Parathyroid adenoma (tissue), 2 donors: Measurements from ENCODE around the gene WDPCP.
"Not testable (repeated sequence)": the region's sequence is repeated elsewhere in the genome, so short reads cannot be mapped to it uniquely, and the experiment has no call there.

ENCODE experiments used
- H2AFZ ChIP-seq: fragments of 300-600 bp; sonication (generic); one replicate; pipeline ENCODE4 v1.7.0; 2017; ENCODE audit warnings: antibody characterized with exemption, mild to moderate bottlenecking
- H3K27ac ChIP-seq: fragments of 300-600 bp; sonication (generic); one replicate; pipeline ENCODE4 v1.7.0; 2017
- H3K27me3 ChIP-seq: fragments of 300-600 bp; sonication (generic); one replicate; pipeline ENCODE4 v1.7.0; 2017; ENCODE audit warnings: low read length; ENCODE audit not compliant: control insufficient read depth, insufficient read depth
- H3K36me3 ChIP-seq: fragments of 300-600 bp; sonication (generic); one replicate; pipeline ENCODE4 v1.7.0; 2017; ENCODE audit warnings: low read length; ENCODE audit not compliant: control insufficient read depth, insufficient read depth
- H3K4me1 ChIP-seq: fragments of 300-600 bp; sonication (generic); one replicate; pipeline ENCODE4 v1.7.0; 2017; ENCODE audit warnings: control low read depth
- H3K4me2 ChIP-seq: fragments of 300-600 bp; sonication (generic); one replicate; pipeline ENCODE4 v1.7.0; 2017; ENCODE audit warnings: low read length
- H3K4me3 ChIP-seq: fragments of 300-600 bp; sonication (generic); one replicate; pipeline ENCODE4 v1.7.0; 2017; ENCODE audit warnings: low read depth, low read length
- H3K79me2 ChIP-seq: fragments of 300-600 bp; sonication (generic); one replicate; pipeline ENCODE4 v1.7.0; 2017; ENCODE audit warnings: control low read depth
- H3K9ac ChIP-seq: fragments of 300-600 bp; sonication (generic); one replicate; pipeline ENCODE4 v1.7.0; 2017; ENCODE audit warnings: mild to moderate bottlenecking
- H3K9me3 ChIP-seq: fragments of 300-600 bp; sonication (generic); one replicate; pipeline ENCODE4 v1.7.0; 2017; ENCODE audit warnings: low read length; ENCODE audit not compliant: control insufficient read depth
- TF ChIP-seq, protein P1 (sequence below): fragments of 300-600 bp; sonication (generic); IDR thresholded peaks from one replicate; pipeline ENCODE4 v1.7.0; 2017; ENCODE audit warnings: antibody characterized with exemption, mild to moderate bottlenecking
- donor health status: primary hyperparathyroidism.

The WDPCP gene

GRCh38 chr2:63334910-63335309 lies 253.4 kb downstream of the WDPCP start:
- Histone ChIP-seq H3K4me2 (no peak overlapping the region), H3K9me3 (no peaks in the 10 kb centered on the region), H3K79me2 (no peaks in the 10 kb centered on the region), H3K4me3 (no peak overlapping the region), H3K4me1 (no peaks in the 10 kb centered on the region), H3K27ac (no peak overlapping the region), H3K9ac (no peak overlapping the region), H2AFZ (no peak overlapping the region), H3K36me3 (no peaks in the 10 kb centered on the region), H3K27me3 (no peaks in the 10 kb centered on the region)
- TF ChIP-seq, protein P1, sequence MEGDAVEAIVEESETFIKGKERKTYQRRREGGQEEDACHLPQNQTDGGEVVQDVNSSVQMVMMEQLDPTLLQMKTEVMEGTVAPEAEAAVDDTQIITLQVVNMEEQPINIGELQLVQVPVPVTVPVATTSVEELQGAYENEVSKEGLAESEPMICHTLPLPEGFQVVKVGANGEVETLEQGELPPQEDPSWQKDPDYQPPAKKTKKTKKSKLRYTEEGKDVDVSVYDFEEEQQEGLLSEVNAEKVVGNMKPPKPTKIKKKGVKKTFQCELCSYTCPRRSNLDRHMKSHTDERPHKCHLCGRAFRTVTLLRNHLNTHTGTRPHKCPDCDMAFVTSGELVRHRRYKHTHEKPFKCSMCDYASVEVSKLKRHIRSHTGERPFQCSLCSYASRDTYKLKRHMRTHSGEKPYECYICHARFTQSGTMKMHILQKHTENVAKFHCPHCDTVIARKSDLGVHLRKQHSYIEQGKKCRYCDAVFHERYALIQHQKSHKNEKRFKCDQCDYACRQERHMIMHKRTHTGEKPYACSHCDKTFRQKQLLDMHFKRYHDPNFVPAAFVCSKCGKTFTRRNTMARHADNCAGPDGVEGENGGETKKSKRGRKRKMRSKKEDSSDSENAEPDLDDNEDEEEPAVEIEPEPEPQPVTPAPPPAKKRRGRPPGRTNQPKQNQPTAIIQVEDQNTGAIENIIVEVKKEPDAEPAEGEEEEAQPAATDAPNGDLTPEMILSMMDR: no peak

DNA sequence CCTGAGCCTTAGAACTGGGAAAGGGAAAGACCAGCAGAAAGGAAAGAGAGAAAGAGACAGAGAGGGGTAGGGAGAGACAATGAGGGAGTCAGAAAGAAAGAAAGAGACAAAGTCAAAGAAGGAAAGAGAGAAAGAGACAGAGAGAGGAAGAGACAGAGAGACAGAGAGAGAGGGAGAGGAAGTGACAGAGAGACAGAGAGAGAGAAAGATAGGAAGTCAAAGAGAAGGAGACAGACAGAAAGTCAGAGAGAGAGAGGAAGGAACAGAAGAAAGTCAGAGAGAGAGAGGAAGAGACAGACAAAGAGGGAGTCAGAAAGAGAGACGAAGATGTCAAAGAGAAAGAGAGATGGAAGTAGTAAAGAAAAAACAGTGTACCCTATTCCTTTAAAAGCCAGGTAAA lies 261.8 kb downstream of the WDPCP start:
- H3K4me3 ChIP-seq: no peak overlapping the region

DNA sequence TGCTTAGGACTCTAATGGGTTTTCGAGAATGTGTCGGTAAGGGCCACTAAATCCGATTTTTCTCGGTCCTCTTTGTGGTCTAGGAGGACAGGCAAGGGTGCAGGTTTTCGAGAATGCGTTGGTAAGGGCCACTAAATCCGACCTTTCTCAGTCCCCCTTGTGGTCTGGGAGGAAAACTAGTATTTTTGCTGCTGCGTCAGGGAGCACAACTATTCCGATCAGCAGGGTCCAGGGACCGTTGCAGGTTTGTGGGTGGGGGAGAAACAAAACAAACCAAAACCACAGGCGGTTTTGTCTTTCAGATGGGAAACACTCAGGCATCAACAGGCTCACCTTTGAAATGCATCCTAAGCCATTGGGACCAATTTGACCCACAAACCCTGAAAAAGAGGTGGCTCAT lies 264.6 kb downstream of the WDPCP start:
- H3K27me3 ChIP-seq, H3K9ac ChIP-seq, H3K4me3 ChIP-seq, H3K79me2 ChIP-seq, H3K9me3 ChIP-seq, H3K4me2 ChIP-seq, H2AFZ ChIP-seq, H3K27ac ChIP-seq, H3K4me1 ChIP-seq, H3K36me3 ChIP-seq: not testable (repeated sequence)

More for the DNA sequence above, 261.8 kb downstream of the WDPCP start:
- no peak overlapping the region for H2AFZ ChIP-seq
- no peaks in the 10 kb centered on the region for H3K9me3 ChIP-seq
- H3K27me3 ChIP-seq: no peaks in the 10 kb centered on the region
- TF ChIP-seq, protein P1: no peak
- no peaks in the 10 kb centered on the region for H3K79me2 ChIP-seq
- H3K4me1 ChIP-seq: no peaks in the 10 kb centered on the region
- H3K27ac ChIP-seq: no peak overlapping the region
- H3K36me3 ChIP-seq: no peaks in the 10 kb centered on the region
- no peak overlapping the region for H3K9ac ChIP-seq
- H3K4me2 ChIP-seq: no peak overlapping the region

- not testable (repeated sequence) for H3K4me1 ChIP-seq, H3K9me3 ChIP-seq, H3K9ac ChIP-seq, H3K27me3 ChIP-seq, H3K4me2 ChIP-seq, H3K4me3 ChIP-seq, H2AFZ ChIP-seq, H3K36me3 ChIP-seq, H3K27ac ChIP-seq, H3K79me2 ChIP-seq
Observed at GRCh38 chr2:63321973-63322372, 266.3 kb downstream of the WDPCP start.

GRCh38 chr2:63320669-63321068 lies 267.6 kb downstream of the WDPCP start:
- Histone ChIP-seq H3K36me3 (no peaks in the 10 kb centered on the region), H3K27me3 (no peaks in the 10 kb centered on the region), H3K79me2 (no peaks in the 10 kb centered on the region), H3K9ac (no peak overlapping the region), H2AFZ (no peak overlapping the region), H3K4me3 (no peak overlapping the region), H3K4me1 (no peaks in the 10 kb centered on the region), H3K27ac (no peak overlapping the region), H3K9me3 (no peaks in the 10 kb centered on the region), H3K4me2 (no peak overlapping the region)
- TF ChIP-seq, protein P1: no peak

GRCh38 chr2:63310614-63311013 lies 277.7 kb downstream of the WDPCP start:
- no peaks in the 10 kb centered on the region for H3K79me2 ChIP-seq
- no peaks in the 10 kb centered on the region for H3K36me3 ChIP-seq
- no peaks in the 10 kb centered on the region for H3K4me1 ChIP-seq
- H3K9me3 ChIP-seq: no peaks in the 10 kb centered on the region
- no peak overlapping the region for H3K4me3 ChIP-seq
- no peak overlapping the region for H3K27ac ChIP-seq
- TF ChIP-seq, protein P1: no peak
- no peak overlapping the region for H3K9ac ChIP-seq
- no peak overlapping the region for H3K4me2 ChIP-seq
- H3K27me3 ChIP-seq: no peaks in the 10 kb centered on the region
- no peak overlapping the region for H2AFZ ChIP-seq
